Hypothalamus (tissue), 51 donors: ENCODE data around the gene ATP6AP1.
"Not testable (repeated sequence)": the region's sequence is repeated elsewhere in the genome, so short reads cannot be mapped to it uniquely, and the experiment has no call there.

Experiments used
- DNase-seq, 51 donors: peaks; one replicate each; lab custom pipeline; 2025; lab: John Stamatoyannopoulos, UW

Gene ATP6AP1

GRCh38 chrX:154428176-154429171, at the start of gene ATP6AP1:
Gene ATP6AP1 (plus strand): TSS chrX:154428677. CDS start chrX:154428693, 16 bp downstream.
- DNase-seq = peak; percentile 24 to 93 (median 80)

- DNase-seq = peak; percentile 63 to 100 (median 98)
These were observed 49.5 kb upstream of the ATP6AP1 start, which contains the start of gene EMD for GRCh38 chrX:154378799-154379568. Gene EMD (plus strand): TSS chrX:154379295. CDS start chrX:154379485, 190 bp downstream.

GRCh38 chrX:154379569-154379951, 48.9 kb upstream of the ATP6AP1 start:
- DNase-seq = no peak

GRCh38 chrX:154380153-154380552, 48.3 kb upstream of the ATP6AP1 start:
- no peak for DNase-seq

GRCh38 chrX:154380787-154381186, 47.7 kb upstream of the ATP6AP1 start:
- no peak for DNase-seq

DNA sequence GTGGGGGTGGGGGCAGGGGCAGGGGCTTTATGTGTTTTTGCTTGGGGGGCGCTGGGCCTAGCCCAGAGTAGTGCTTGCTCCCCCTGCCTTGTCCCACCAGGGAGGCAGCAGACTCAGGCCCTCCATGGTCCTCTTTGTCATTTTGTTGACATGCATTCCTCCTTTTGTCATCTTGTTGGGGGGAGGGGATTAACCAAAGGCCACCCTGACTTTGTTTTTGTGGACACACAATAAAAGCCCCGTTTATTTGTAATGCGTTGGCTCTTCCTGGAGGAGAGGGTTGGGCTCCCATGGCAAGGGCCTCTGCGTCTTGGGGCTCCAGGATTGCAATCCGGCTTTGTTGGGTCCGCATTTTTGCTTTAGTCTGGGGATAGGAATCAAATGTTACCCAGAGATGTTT, 47.2 kb upstream of the ATP6AP1 start:
- DNase-seq = no peak

DNA sequence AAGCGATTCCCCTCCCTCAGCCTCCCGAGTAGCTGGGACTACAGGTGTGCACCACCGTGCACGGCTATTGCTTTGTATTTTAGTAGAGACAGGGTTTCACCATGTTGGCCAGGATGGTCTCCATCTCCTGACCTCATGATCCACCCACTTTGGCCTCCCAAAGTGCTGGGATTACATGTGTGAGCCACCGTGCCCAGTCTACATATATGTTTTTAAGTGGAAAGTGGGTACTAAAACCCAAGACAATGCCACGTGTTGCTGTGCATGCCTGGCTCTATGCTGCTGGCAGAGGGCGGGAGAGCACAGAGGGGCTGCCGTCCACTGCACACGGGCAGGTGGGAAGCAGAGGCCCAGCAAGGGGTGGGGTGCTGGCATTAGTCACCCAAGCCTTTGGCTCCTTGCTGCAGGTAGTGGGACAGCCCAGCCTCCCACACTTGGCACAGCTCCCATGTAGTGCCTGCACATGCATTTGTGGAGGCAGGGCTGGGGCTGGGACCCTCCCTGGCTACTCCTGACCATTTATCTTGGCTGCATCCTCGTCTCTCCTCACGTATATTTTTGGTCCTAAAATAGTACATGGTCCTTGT, 45.9 kb upstream of the ATP6AP1 start:
- DNase-seq = no peak

DNA sequence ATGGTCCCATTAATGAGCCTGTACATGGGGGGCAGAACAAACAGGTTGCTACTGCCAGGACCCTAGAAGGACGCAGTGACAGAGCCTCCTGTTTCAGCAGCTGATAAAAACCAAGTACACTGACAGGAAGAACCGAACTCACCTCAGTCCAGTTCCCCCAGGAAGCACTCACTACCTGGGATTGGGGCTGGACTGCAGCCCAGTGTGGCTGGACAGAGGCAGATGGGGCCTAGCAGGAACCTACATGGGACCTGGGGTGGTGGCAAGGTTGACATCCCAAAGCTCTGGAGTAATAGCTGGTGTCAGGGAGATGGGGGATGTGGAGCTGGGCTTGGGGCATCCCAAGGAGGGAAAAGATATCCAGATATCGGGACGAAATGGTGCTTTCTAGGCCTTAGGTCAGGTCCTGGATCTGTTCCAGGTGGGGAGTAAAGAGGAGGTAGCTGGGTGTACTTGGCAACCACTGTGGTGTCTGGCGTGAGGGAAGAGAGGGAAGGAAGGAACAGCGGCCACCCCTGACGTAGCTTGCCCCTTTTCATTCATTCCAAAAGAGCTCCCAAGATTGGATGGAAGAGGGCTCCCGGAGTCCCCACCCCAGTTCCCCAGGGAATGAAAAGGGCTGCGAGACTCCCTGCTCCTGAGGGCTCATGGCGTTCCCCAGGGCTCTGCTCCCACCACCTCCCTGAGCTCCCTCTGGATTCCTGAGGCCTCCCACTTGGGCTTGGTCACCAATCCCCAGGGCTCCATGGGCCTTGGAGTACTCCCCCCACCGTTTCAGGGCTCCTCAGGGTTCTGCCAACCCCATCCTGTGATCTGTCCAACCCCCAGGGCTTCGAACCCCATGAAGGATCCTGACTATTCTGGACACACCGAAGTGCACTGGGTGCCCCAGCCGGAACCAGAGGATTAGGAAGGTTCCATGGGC, 44.9 kb upstream of the ATP6AP1 start:
- DNase-seq = no peak

DNA sequence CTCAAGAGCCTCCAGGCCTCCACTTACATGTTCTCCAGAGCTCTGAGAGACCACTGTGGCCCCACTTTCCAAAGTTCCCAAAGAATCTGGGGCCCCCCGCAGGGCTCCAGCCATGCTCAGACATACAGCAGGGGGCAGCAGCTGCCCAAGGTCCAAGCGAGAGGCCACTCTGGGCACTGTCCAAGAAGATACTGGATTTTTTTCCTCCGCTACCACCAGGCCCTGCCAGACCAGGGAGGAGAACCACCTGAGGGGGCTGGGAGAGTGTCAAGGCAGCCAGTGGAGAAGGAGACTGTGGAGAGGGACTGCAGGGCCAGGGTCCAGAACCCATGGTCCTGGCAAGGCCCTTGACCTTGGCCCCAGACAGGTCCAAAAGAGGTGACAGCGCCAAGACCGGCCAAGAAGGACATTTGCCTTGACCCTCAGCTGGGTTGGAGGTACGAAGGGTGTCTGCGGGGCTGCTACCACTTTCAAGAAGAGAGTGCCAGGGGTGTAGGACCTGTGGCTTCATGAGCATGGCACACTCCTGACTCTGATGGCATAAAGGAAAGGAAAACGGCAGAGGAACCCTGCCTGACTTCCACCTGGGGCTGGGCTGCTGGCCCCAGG, 44.1 kb upstream of the ATP6AP1 start:
- DNase-seq = peak in 4 of 51 donors; percentile 4 to 16 (median 16)

GRCh38 chrX:154388094-154388493, 40.4 kb upstream of the ATP6AP1 start:
- not testable (repeated sequence) for DNase-seq

GRCh38 chrX:154388649-154389048, 39.8 kb upstream of the ATP6AP1 start:
- DNase-seq = not testable (repeated sequence)

DNA sequence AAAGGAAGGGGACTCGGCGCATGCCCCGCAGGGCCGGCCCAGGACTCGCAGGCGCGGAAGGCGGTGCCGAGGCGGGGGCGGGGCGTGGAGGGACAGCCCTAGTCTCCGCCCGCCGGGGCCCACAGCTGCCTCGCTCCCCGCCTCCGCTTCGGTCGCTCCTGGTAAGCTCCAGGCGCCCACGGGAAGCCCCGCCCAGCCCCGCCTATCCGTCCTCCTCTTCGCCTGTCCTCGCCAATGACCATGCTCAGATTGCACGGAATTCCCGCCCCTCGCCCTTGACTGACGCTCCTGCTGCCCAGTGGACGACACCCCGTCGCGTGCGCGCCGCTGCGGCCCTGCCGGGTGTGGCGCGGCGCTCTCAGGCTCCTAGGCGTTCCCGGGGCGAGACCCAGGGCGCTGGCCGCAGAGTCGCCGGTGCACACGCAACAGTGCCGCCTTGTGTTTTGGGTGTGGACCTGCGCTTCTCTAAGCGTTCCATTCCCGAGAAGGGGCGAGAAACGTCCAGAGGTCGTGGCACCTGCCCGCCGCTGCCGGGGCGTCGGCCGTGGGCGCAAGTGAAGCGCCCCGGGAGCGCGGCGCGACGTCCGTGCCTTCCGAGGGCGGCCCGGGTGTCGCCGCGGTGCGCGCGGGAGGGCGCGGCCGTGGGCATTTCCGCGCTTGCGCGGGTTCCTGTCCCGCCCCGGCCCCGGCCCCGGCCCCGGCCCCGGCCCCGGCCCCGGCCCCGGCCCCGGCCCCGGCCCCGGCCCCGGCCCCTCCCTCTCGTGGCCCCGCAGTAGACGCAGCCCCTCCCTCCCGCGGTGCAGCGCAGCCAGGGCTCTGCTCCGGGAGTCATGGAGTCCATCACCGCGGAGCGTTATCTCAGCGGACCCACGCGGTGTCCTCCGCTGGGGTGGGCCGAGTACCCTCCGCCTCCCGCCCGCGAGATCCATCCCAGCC, 38.4 kb upstream of the ATP6AP1 start:
- not testable (repeated sequence) for DNase-seq

DNA sequence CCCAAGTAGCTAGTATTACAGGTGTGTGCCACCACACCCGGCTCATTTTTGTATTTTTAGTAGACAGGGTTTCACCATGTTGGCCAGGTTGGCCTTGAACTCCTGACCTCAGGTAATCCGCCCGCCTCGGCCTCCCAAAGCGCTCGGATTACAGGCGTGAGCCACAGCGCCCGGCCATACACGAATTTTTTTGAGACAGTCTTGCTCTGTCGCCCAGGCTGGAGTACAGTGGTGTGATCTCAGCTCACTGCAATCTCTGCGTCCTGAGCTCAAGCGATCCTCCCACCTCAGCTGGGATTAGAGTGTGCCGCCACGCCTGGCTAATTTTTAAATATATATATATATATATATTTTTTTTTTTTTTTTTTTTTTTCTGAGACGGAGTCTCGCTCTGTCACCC, 32.1 kb upstream of the ATP6AP1 start:
- not testable (repeated sequence) for DNase-seq

DNA sequence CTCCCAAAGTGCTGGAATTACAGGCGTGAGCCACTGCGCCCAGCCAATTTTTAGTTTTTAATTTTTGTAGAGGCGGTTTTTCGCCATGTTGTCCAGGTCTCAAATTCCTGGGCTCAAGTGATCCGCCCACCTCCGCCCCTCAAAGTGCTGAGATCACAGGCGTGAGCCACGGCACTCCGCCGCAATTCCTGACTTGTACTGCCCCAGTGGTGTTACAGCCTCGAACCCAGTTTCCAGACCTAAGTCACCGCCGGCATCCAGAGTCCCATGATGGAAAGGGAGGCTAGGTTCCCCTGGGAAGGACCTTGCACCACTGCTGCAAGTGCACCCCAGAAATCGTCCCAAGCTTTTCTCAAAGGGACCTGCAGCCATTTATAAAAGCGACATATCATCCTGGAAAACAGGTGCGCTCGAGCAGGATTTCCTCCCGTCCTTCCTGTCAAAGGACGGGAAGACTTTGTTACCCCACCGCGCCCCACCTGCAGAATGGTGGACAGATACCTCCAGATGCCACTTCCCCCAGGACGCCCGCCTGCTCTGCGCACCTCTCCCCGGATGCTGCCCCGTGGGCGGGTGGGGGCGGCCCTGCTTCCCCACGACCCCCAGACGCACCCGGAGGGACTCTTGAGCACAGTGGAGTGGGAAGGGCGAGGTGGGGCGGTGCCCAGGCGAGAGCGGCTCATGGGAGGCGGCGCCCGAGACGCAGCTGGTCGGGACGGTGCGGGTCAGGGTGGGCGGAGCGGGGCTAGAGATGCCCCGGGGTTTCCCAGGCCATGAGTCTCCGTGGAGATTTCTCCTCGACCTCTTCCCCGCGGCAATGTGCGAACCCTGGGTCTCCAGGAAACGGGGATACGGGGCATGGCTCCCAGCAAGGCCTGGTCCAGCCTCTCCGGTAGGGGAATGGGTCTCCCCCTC, 31.2 kb upstream of the ATP6AP1 start:
- peak in 27 of 51 donors; percentile 21 to 83 (median 58) for DNase-seq

GRCh38 chrX:154397888-154398667, 30.4 kb upstream of the ATP6AP1 start, which contains the start of gene RPL10:
Gene RPL10 (plus strand): TSS chrX:154398377. CDS start chrX:154398520, 143 bp downstream.
- DNase-seq = peak; percentile 38 to 95 (median 88)
